PFSK-1 (cell line): Measurements from ENCODE around the gene NCOR2.

Experiments used
- FOXP2 ChIP-seq: optimal IDR thresholded peaks from 2 replicates; pipeline ENCODE3; 2011; ENCODE audit warnings: borderline replicate concordance, control low read depth, inconsistent platforms; ENCODE audit not compliant: insufficient read depth; ENCODE audit errors: extremely low read length, extremely low read depth
- POLR2AphosphoS5 ChIP-seq: IDR thresholded peaks from 2 replicates; pipeline ENCODE4 v1.6.1; 2012; ENCODE audit warnings: low read depth, mild to moderate bottlenecking, control low read depth, low read length, moderate library complexity
- REST ChIP-seq, 2 experiments: IDR thresholded peaks; 2 replicates each; pipeline versions ENCODE4 v1.6.1 to v1.8.0; 2011 to 2012; ENCODE audit warnings: low read depth in 2 of 2, low read length in 2 of 2, control low read depth in 1 of 2, inconsistent platforms in 1 of 2, mild to moderate bottlenecking in 1 of 2, moderate library complexity in 1 of 2; ENCODE audit not compliant: insufficient read depth in 1 of 2
- SIN3A ChIP-seq: IDR thresholded peaks from 2 replicates; pipeline ENCODE4 v1.6.1; 2012; ENCODE audit warnings: mild to moderate bottlenecking, low read length, moderate library complexity, borderline replicate concordance; ENCODE audit not compliant: insufficient read depth
- TAF1 ChIP-seq: IDR thresholded peaks from 2 replicates; pipeline ENCODE4 v1.6.1; 2012; ENCODE audit warnings: low read length, control low read depth, borderline replicate concordance; ENCODE audit not compliant: insufficient read depth

NCOR2 gene

GRCh38 chr12:124592481-124593160 is 25.2 kb upstream of the NCOR2 start:
- TF ChIP-seq TAF1 (no peak), FOXP2 (no peak), REST (IDR thresholded peaks at IDR 0.05; ENCODE audit: insufficient read depth in 1 of 2, low read depth in 2 of 2, low read length in 2 of 2) (no peak), SIN3A (no peak), POLR2AphosphoS5 (no peak)

DNA sequence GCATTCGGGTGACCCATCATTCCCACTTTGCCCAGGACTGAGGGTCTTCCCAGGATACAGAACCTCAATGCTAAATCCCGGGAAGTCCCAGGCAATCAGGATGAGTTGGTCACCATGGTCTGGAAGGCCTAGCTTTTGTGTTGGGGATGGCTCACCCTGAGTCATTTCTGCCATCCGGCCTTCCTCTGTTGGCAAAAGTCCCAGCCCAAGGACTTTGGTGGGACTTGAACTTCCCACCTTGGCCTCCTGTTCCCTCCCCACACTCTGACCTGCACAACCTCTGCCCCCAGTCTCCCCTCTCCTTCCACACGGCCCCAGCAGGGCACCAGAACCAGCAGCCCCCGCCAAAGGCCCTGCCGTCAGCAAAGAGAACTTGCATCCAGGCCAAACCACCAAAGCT is 24.6 kb upstream of the NCOR2 start:
- TF ChIP-seq SIN3A (no peak), TAF1 (no peak), REST (IDR thresholded peaks at IDR 0.05; ENCODE audit: insufficient read depth in 1 of 2, low read depth in 2 of 2, low read length in 2 of 2) (no peak), FOXP2 (no peak), POLR2AphosphoS5 (no peak)

DNA sequence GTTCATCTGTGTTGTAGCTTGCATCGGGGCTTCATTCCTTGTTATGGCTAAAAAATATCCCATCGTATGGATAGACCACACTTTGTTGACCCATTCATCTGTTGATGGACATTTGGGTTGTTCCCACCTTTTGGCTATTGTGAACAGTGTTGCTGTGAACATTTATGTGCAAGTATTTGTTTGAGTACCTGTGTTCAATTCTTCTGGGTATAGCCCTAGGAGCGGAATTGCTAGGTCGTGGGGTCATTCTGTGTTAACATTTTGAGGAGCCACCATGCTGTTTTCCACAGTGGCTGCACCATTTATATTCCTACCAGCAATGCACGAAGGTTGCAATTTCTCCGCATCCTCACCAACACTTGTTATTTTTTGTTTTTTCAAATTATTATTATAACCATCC is 23.0 kb upstream of the NCOR2 start:
- no peak for TF ChIP-seq POLR2AphosphoS5
- TF ChIP-seq SIN3A = no peak
- no peak for TF ChIP-seq FOXP2
- no peak for TF ChIP-seq TAF1
- no peak for TF ChIP-seq REST (IDR thresholded peaks at IDR 0.05; ENCODE audit: insufficient read depth in 1 of 2, low read depth in 2 of 2, low read length in 2 of 2)

- TF ChIP-seq FOXP2 (no peak), REST (IDR thresholded peaks at IDR 0.05; ENCODE audit: insufficient read depth in 1 of 2, low read depth in 2 of 2, low read length in 2 of 2) (no peak), TAF1 (no peak), SIN3A (no peak), POLR2AphosphoS5 (no peak)
Measured at GRCh38 chr12:124588751-124589267, 21.4 kb upstream of the NCOR2 start.
